HCT116 (cell line): ENCODE measurements around the gene SLC6A7.

ENCODE experiments used
- EZH2 ChIP-seq: fragments of 200-600 bp; sonication (generic); IDR thresholded peaks from 2 replicates; pipeline ENCODE4 v1.6.1; 2017; ENCODE audit warnings: antibody characterized with exemption, mixed run types
- EZH2phosphoT487 ChIP-seq: fragments of 200-600 bp; IDR thresholded peaks from 2 replicates; pipeline ENCODE4 v1.6.1; 2018; ENCODE audit warnings: antibody characterized with exemption, borderline replicate concordance
- JUND ChIP-seq: IDR thresholded peaks from 2 replicates; pipeline ENCODE4 v1.6.1; 2012
- POLR2A ChIP-seq: IDR thresholded peaks from 2 replicates; pipeline ENCODE4 v1.7.0; 2011; ENCODE audit warnings: borderline replicate concordance; ENCODE audit not compliant: insufficient read depth, insufficient read length; ENCODE audit errors: extremely low read depth
- POLR2AphosphoS5 ChIP-seq: IDR thresholded peaks from 2 replicates; pipeline ENCODE4 v1.6.1; 2011; ENCODE audit warnings: mild to moderate bottlenecking, low read depth, low read length, moderate library complexity
- SRF ChIP-seq: IDR thresholded peaks from 2 replicates; pipeline ENCODE4 v1.6.1; 2012; ENCODE audit warnings: low read depth
- TCF7L2 ChIP-seq: IDR thresholded peaks from 2 replicates; pipeline ENCODE4 v1.7.0; 2011; ENCODE audit warnings: borderline replicate concordance, inconsistent platforms; ENCODE audit not compliant: insufficient read depth, insufficient read length; ENCODE audit errors: extremely low read depth
- YY1 ChIP-seq: IDR thresholded peaks from 2 replicates; pipeline ENCODE4 v1.6.1; 2011; ENCODE audit warnings: low read length, low read depth, moderate library complexity, mild to moderate bottlenecking; ENCODE audit not compliant: insufficient replicate concordance; ENCODE audit errors: extremely low read depth
- ZFX ChIP-seq: fragments of 450-650 bp; IDR thresholded peaks from 2 replicates; pipeline ENCODE4 v1.6.1; 2017
- TF ChIP-seq, protein P1 (sequence below): IDR thresholded peaks from 2 replicates; pipeline ENCODE4 v1.6.1; 2012
- TF ChIP-seq, protein P2 (sequence below): IDR thresholded peaks from 2 replicates; pipeline ENCODE4 v1.6.1; 2012; ENCODE audit warnings: low read depth
- TF ChIP-seq, protein P3 (sequence below), 3 experiments: fragments of 200-600 bp in 1 of 3; sonication (generic) in 1 of 3; IDR thresholded peaks in 2 of 3; conservative IDR thresholded peaks in 1 of 3; 2 replicates each; pipeline ENCODE4 v1.5.1; 2012 to 2017; ENCODE audit warnings: low read depth in 2 of 3, low read length in 2 of 3, antibody characterized with exemption in 1 of 3, borderline replicate concordance in 1 of 3, control low read depth in 1 of 3, mild to moderate bottlenecking in 1 of 3, mixed read lengths in 1 of 3, mixed run types in 1 of 3, moderate library complexity in 1 of 3; ENCODE audit not compliant: insufficient read depth in 1 of 3

DNA sequence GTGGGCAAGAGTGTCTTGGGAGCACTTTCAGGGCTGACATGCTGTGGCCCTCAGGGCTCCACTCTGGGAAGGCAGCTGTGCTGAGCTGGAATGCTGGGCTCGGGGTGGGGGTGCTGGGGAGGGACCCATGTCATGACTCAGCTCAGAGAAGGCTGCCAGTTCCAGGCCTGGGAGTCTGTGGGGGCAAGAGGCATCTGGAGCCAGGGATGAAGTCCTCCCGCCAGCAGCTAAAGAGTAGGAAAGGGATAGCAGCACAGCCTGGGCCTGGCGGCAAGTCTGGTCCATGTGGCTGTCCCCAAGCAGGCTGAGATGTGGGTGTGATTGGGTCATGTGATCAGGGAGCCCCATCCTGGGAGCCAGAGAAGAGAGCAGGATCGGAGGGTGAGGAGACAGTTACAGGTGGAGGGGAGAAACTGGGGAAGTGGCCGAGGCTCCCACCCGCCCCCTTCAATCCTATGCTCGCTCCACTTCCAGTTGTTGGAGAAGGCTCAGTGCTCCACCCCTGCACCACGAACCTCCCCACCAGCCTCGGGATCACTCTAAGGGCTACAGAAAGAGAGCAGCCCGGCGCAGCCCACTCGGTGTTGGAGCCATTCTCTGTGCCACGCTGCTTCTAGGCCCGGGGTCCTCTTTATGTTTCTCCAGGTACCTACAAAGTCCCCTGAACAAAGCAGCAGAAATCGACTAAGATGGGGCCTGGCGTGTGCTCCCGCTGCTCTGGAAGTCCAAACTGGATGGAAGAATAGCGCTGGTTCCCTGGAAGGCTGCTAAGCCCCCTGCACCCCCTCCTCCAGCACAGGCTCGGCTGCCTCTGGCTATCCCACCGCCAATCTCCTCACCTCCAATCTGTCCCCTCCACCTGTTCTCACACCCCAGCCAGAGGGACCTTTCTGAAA is 46.3 kb upstream of the SLC6A7 start:
- TF ChIP-seq, protein P1, sequence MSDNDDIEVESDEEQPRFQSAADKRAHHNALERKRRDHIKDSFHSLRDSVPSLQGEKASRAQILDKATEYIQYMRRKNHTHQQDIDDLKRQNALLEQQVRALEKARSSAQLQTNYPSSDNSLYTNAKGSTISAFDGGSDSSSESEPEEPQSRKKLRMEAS: no peak
- no peak for TF ChIP-seq POLR2AphosphoS5
- TF ChIP-seq ZFX: no peak
- TF ChIP-seq, protein P2, sequence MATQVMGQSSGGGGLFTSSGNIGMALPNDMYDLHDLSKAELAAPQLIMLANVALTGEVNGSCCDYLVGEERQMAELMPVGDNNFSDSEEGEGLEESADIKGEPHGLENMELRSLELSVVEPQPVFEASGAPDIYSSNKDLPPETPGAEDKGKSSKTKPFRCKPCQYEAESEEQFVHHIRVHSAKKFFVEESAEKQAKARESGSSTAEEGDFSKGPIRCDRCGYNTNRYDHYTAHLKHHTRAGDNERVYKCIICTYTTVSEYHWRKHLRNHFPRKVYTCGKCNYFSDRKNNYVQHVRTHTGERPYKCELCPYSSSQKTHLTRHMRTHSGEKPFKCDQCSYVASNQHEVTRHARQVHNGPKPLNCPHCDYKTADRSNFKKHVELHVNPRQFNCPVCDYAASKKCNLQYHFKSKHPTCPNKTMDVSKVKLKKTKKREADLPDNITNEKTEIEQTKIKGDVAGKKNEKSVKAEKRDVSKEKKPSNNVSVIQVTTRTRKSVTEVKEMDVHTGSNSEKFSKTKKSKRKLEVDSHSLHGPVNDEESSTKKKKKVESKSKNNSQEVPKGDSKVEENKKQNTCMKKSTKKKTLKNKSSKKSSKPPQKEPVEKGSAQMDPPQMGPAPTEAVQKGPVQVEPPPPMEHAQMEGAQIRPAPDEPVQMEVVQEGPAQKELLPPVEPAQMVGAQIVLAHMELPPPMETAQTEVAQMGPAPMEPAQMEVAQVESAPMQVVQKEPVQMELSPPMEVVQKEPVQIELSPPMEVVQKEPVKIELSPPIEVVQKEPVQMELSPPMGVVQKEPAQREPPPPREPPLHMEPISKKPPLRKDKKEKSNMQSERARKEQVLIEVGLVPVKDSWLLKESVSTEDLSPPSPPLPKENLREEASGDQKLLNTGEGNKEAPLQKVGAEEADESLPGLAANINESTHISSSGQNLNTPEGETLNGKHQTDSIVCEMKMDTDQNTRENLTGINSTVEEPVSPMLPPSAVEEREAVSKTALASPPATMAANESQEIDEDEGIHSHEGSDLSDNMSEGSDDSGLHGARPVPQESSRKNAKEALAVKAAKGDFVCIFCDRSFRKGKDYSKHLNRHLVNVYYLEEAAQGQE: no peak
- TF ChIP-seq POLR2A: no peak
- no peak for TF ChIP-seq EZH2phosphoT487
- TF ChIP-seq, protein P3, sequence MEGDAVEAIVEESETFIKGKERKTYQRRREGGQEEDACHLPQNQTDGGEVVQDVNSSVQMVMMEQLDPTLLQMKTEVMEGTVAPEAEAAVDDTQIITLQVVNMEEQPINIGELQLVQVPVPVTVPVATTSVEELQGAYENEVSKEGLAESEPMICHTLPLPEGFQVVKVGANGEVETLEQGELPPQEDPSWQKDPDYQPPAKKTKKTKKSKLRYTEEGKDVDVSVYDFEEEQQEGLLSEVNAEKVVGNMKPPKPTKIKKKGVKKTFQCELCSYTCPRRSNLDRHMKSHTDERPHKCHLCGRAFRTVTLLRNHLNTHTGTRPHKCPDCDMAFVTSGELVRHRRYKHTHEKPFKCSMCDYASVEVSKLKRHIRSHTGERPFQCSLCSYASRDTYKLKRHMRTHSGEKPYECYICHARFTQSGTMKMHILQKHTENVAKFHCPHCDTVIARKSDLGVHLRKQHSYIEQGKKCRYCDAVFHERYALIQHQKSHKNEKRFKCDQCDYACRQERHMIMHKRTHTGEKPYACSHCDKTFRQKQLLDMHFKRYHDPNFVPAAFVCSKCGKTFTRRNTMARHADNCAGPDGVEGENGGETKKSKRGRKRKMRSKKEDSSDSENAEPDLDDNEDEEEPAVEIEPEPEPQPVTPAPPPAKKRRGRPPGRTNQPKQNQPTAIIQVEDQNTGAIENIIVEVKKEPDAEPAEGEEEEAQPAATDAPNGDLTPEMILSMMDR (IDR thresholded peaks at IDR 0.05 in 2 of 3, conservative IDR thresholded peaks at IDR 0.05 in 1 of 3; ENCODE audit: borderline replicate concordance in 1 of 3, insufficient read depth in 1 of 3, low read depth in 2 of 3, low read length in 2 of 3): no peak
- no peak for TF ChIP-seq YY1
- TF ChIP-seq EZH2: no peak
- no peak for TF ChIP-seq SRF
- no peak for TF ChIP-seq TCF7L2
- no peak; the same call in 1 of the 2 replicates for TF ChIP-seq JUND
